ENCODE results near the gene KRTAP9-8. TPM values are rescaled to one million over a fixed set of nuclear protein-coding genes. Genes with fewer than 3 reads are reported as not detected.
"Not testable (repeated sequence)": the region's sequence is repeated elsewhere in the genome, so short reads cannot be mapped to it uniquely, and the experiment has no call there.

KRTAP9-8 gene
- total RNA-seq, 1 experiment from 2014 or later = not detected

DNA sequence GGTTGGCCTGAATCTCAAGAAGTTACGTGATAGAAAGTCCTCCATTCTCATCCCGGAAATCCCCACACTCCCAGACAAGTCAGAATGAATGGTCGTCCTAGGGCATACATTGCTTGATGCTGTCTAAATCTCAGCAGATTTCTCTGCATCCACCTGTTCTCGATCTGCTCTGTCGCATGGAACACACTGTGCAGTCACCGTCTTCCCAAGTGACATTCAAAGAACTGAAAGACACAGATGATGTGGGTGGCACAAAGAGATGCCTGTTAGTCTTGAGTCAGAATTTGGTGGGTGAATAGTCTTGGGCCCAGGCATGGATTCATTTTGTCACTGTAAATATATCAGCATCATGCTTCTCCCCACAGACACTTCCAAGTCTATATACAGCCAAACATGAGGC lies 6.1 kb upstream of the KRTAP9-8 start:
- no TSS peak for BruUV-seq (replicated peaks)
- ATAC-seq (no peak), DNase-seq (ENCODE audit: low read depth, low spot score) (no peak)
- Histone ChIP-seq H3K9ac (ENCODE audit: low read length) (no peak overlapping the region), H3K79me2 (ENCODE audit: insufficient read depth, low read length) (no peaks in the 10 kb centered on the region), H4K20me1 (ENCODE audit: insufficient read depth) (no peaks in the 10 kb centered on the region), H3K4me1 (ENCODE audit: control insufficient read depth in 1 of 2, insufficient read depth in 2 of 2, low read length in 2 of 2) (no peaks in the 10 kb centered on the region), H3K4me2 (ENCODE audit: low read length) (no peak overlapping the region), H3K9me3 (ENCODE audit: control insufficient read depth in 1 of 2, insufficient read depth in 1 of 2, low read depth in 1 of 2, low read length in 2 of 2) (no peaks in the 10 kb centered on the region), H3K27ac (ENCODE audit: low read depth, low read length) (no peak overlapping the region), H3K9me2 (ENCODE audit: insufficient read depth) (no peaks in the 10 kb centered on the region), H3K4me3 (replicated peaks in 1 of 2; ENCODE audit: low read depth in 1 of 2, low read length in 2 of 2) (no peak overlapping the region), H2AFZ (ENCODE audit: low read depth, low read length, poor library complexity, severe bottlenecking) (no peak overlapping the region), H3K27me3 (ENCODE audit: insufficient read depth, low read length) (no peaks in the 10 kb centered on the region), H3K36me3 (ENCODE audit: control insufficient read depth in 1 of 2, insufficient read depth in 2 of 2, low read length in 2 of 2) (no peaks in the 10 kb centered on the region)
- intact Hi-C loops (cut with micrococcal nuclease) = no loop called here
- TF ChIP-seq TCF7L2 (IDR thresholded peaks at IDR 0.05; ENCODE audit: borderline replicate concordance, extremely low read depth, insufficient read depth, insufficient read length) = no peak
- TF ChIP-seq RAD21 (IDR thresholded peaks at IDR 0.05; ENCODE audit: low read depth) = no peak
- no peak for TF ChIP-seq CEBPB (IDR thresholded peaks at IDR 0.05; ENCODE audit: low read depth)
- TF ChIP-seq SRF (IDR thresholded peaks at IDR 0.05; ENCODE audit: low read depth) = no peak
- TF ChIP-seq YY1 (IDR thresholded peaks at IDR 0.05; ENCODE audit: extremely low read depth, insufficient replicate concordance, low read depth, low read length) = no peak
- no peak for TF ChIP-seq EZH2 (IDR thresholded peaks at IDR 0.05)
- no peak for TF ChIP-seq ZBTB33 (IDR thresholded peaks at IDR 0.05; ENCODE audit: extremely low read depth, insufficient replicate concordance, low read length)
- no peak for TF ChIP-seq EGR1 (IDR thresholded peaks at IDR 0.05; ENCODE audit: low read depth)
- TF ChIP-seq CTCF (IDR thresholded peaks at IDR 0.05 in 2 of 3, conservative IDR thresholded peaks at IDR 0.05 in 1 of 3; ENCODE audit: borderline replicate concordance in 1 of 3, insufficient read depth in 1 of 3, low read depth in 2 of 3, low read length in 2 of 3) = no peak
- TF ChIP-seq, protein P1, sequence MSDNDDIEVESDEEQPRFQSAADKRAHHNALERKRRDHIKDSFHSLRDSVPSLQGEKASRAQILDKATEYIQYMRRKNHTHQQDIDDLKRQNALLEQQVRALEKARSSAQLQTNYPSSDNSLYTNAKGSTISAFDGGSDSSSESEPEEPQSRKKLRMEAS (IDR thresholded peaks at IDR 0.05) = no peak
- no peak for TF ChIP-seq JUND (IDR thresholded peaks at IDR 0.05)
- no peak for TF ChIP-seq ELF1 (IDR thresholded peaks at IDR 0.05; ENCODE audit: borderline replicate concordance, low read depth)
- TF ChIP-seq EZH2phosphoT487 (IDR thresholded peaks at IDR 0.05; ENCODE audit: borderline replicate concordance) = no peak
- POLR2A ChIA-PET = no interaction called here
- CTCF ChIA-PET = no interaction called here
- RAD21 ChIA-PET (ENCODE audit: low non-redundant PET in 1 of 2, low total read pairs in 2 of 2, uncharacterized antibody in 2 of 2, unreplicated experiment in 2 of 2) = no interaction called here

GRCh38 chr17:41232399-41233105 lies 5.2 kb upstream of the KRTAP9-8 start, which contains the start of gene KRTAP9-3:
KRTAP9-3 (plus strand) TSS chr17:41232449; CDS start chr17:41232502, 53 bp downstream.
- H3K4me2 ChIP-seq (ENCODE audit: low read length); CTCF ChIA-PET; H3K9me3 ChIP-seq (ENCODE audit: control insufficient read depth in 1 of 2, insufficient read depth in 1 of 2, low read depth in 1 of 2, low read length in 2 of 2); intact Hi-C loops (cut with micrococcal nuclease); H3K27me3 ChIP-seq (ENCODE audit: insufficient read depth, low read length); H2AFZ ChIP-seq (ENCODE audit: low read depth, low read length, poor library complexity, severe bottlenecking); BruUV-seq (replicated peaks); DNase-seq (ENCODE audit: low read depth, low spot score); H3K27ac ChIP-seq (ENCODE audit: low read depth, low read length); H3K9ac ChIP-seq (ENCODE audit: low read length); H3K4me1 ChIP-seq (ENCODE audit: control insufficient read depth in 1 of 2, insufficient read depth in 2 of 2, low read length in 2 of 2); H3K9me2 ChIP-seq (ENCODE audit: insufficient read depth); RAD21 ChIA-PET (ENCODE audit: low non-redundant PET in 1 of 2, low total read pairs in 2 of 2, uncharacterized antibody in 2 of 2, unreplicated experiment in 2 of 2); H3K4me3 ChIP-seq (replicated peaks in 1 of 2; ENCODE audit: low read depth in 1 of 2, low read length in 2 of 2); ATAC-seq; H4K20me1 ChIP-seq (ENCODE audit: insufficient read depth); H3K36me3 ChIP-seq (ENCODE audit: control insufficient read depth in 1 of 2, insufficient read depth in 2 of 2, low read length in 2 of 2); POLR2A ChIA-PET; H3K79me2 ChIP-seq (ENCODE audit: insufficient read depth, low read length): not testable (repeated sequence)

Data from HCT116 (cell line).